Glomerular endothelial cell (primary cell): ENCODE data around the gene CDH19. TPM values are rescaled to one million over a fixed set of nuclear protein-coding genes. Genes with fewer than 3 reads are reported as not detected.
A peak's percentile ranks its signal among the peaks of the same experiment; 100 is the strongest.
"Not testable (repeated sequence)": the region's sequence is repeated elsewhere in the genome, so short reads cannot be mapped to it uniquely, and the experiment has no call there.

ENCODE experiments used
- DNase-seq: peaks from one replicate; pipeline ENCODE4 v3.0.0-alpha.2; 2011; ENCODE audit warnings: low read depth, low spot score; ENCODE audit errors: extremely low read depth
- total RNA-seq: library from RNA; depleted of rRNA; stranded (reverse); fragments of >200 nt; gene quantifications from 2 replicates; pipeline ENCODE4 v1.2.3, GENCODE V29; 2015

Gene CDH19
- total RNA-seq, 1 donor from 2014 or later = 0.06 TPM

DNA sequence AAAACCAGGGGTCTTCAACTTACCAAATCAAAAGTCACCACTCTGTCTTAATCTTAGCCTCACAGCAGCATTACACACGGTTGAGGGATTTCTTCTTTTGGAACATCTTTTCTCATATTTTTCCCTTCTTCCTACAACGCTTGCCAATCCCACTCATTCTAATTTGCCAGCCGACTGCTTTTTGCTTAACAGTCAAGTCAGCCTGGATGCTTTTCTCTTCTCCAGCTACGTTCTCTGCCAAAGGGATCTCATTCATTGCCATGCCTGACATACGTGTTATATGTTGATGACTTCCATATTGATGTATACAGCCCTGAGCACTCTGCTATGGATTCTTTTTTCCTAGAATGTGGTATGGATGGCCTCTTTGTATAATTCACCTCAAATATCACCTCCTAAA is 37.3 kb downstream of the CDH19 start:
- no peak for DNase-seq

DNA sequence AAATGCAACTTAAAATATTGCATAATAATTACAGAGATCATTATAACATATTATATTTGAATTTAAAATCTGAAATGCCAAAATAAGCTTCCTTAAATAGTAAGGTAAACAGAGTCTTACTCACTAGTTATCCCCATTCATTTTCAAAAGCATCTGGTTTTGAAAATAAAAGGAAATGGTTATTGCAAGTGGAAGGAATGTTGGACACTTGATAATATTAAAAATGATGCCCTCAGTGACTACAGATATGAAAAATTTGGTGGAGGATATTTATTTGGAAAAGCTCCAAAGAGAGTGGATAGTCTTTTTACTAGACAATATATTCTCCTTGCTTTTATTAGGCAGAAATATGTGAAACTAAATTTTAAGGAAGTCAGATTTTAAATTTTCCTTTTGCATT is 39.7 kb downstream of the CDH19 start:
- peak; percentile 9 for DNase-seq

DNA sequence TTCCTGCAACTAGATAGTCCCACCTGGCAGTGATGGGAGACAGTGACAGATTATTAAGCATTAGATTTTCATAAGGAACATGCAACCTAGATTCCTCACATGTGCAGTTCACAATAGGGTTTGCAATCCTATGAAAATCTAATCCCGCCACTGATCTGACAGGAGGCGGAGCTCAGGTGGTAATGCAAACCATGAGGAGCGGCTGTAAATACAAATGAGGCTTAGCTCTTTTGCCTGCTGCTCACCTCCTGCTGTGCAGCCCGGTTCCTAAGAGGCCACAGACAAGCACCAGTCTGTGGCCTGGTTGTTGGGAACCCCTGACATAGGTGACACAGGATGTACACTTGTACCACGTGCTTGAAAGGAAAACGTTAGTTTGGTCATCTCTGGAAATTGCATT is 41.6 kb downstream of the CDH19 start:
- DNase-seq = no peak

DNA sequence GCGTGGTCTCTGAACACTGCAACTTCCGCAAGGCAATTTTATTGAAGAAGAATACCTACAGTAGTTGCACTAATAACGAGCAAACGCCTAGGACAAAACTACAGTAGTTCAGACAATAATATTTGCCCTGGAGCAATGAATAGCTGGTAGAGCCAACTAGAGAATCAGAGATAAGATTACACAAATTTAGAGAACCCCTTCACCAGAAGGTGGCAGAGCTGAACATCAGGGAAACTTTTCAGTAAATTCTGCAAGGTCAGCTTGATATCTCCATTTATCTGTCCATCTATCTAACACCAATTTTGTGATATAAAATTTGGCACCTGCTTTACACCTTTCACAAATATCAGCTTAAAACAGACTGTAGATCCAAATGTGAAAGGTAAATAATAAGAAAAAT is 43.8 kb downstream of the CDH19 start:
- peak; percentile 25 for DNase-seq

DNA sequence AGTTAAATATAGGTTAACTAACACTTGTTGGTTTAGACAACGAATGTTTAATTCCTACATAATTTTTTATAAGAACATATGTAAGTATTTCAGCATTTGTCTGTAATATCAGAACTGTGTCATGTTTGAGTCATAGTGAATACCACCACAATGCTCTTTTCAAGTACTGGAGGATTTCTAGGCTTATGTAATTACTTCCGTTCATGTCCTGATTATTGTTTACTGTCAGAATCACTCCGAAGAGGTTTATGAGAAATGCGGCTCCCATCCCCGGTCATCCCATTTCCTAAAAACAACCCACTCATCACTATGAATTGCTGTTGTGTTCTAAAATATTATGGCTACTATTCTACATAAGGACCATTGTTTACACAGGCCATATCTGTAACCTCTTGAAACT is 45.1 kb downstream of the CDH19 start:
- DNase-seq = no peak

DNA sequence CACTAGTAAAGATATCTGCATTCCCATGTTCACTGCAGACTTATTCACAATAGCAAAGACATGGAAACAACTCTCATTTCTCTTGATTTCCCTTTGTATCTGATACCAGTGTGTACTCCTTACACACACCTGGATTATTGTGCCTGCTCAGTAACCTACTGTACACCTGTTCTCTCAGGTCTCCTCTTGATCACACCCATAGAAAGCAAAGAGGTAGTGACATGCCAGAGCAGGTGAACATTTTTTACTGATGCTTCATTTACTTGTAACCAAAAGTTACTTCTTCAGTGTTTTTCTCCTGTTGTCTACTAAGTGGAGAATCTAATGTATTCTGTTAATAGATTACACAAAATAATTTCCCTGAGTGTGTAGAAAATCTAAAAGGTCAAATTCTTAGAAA is 46.8 kb downstream of the CDH19 start:
- no peak for DNase-seq

DNA sequence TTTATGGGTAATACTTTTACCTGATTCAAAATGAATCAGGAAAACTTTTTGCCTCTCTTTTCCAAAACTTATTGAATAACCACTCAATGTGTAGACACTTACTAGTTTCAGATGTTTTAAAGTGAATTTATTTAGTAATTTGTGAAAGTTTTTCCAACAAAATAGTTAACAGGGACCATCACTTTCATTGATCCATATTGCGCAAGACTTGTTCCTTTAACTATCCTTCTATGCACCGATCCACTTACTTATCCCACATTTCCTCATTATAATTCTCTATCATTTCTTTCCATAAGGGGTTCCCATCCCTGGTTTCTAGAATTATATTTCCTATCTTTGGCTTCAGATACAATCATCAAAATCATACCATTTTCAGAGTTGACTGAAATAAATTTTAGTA is 48.3 kb downstream of the CDH19 start:
- DNase-seq = no peak

DNA sequence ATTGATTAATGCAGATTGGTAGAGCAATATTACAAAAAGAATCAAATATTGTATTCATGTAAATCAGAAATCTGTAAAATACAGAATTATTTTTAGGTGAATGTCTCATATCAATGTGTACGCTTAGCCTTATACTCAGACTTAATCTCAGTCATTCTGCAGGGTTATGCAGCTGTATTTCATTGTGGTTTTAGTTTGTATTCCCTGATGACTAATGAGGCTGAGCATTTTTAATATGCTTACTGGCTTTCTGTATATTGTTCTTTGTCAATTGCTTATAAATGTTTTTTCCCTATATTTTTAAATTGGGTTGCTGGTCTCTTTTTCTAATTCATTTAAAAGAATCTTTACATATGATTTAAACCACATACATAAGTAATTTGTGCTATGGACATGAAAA is 50.1 kb downstream of the CDH19 start:
- DNase-seq = no peak

DNA sequence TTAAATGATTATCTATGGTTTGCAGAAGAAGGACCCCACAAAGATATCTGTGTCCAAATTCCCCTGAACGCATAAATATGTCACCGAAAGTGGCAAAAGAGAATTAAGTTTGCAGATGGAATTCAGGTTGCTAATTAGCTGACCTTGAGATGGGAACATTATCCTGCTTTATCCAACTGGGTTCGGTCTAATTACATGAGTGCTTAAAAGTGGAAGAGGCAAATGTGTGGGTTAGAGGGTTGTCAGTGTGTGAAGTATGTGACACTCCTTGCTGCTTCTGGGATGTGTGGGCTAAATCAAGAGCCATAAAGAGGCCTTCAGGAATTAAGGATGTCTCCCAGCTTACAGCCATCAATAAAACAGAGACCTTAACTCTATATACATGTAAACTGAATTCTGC is 53.5 kb downstream of the CDH19 start:
- no peak for DNase-seq

DNA sequence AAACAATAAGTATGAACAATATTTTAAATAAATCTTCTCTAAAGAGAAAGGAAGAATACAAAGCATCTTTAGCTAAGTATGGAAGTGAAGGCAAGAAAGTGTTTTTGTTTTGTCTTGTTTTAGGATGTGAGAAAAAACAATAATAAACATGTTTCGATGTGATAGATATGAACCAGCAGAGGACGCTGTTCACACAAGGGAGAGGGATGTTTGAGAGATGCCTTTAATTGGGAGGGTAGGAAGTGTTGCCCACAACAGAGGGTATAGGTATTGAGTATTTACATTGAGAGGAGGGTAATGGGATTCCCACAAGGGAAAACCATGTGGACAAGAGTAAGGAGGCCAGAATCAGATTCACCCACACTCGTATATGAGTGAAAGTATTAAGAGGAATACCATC is 55.1 kb downstream of the CDH19 start:
- DNase-seq = no peak

DNA sequence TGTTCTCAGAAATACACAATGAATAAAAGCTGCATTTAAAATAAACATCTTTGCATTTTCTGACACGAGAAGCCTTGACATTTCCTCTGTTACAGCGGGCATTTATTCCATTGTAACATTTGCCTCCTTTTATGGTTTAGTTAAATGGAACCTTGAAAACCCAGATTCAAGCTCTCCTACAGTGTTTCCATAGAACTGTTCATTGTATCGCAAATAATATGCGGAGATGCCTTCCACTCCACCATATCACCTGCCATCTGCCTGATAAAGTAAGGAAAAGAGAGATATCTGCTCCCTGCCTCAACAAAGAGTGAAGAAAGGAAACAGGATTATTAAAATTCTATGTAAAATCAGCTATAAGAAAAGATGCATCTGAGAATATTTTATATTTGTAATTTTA is 69.8 kb downstream of the CDH19 start:
- DNase-seq = no peak

DNA sequence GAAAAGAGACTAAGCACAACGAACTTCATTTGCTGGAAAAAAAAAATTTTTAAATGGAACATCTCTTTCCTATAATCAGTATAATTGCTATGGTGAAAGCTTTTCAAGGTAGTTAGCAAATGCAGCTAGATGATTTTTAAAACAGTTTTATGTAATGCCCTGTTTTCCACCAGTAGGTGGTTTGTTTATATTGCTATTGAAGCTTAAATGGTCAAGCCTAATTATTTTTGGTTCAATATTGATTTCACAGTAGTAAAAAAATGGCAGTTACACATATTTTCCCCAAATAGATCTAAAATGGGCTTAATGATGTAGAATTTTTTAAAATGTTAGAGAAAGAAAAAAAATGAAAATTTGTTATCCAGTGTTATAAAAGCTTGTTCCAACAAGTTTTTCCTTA is 70.2 kb downstream of the CDH19 start:
- DNase-seq = no peak

DNA sequence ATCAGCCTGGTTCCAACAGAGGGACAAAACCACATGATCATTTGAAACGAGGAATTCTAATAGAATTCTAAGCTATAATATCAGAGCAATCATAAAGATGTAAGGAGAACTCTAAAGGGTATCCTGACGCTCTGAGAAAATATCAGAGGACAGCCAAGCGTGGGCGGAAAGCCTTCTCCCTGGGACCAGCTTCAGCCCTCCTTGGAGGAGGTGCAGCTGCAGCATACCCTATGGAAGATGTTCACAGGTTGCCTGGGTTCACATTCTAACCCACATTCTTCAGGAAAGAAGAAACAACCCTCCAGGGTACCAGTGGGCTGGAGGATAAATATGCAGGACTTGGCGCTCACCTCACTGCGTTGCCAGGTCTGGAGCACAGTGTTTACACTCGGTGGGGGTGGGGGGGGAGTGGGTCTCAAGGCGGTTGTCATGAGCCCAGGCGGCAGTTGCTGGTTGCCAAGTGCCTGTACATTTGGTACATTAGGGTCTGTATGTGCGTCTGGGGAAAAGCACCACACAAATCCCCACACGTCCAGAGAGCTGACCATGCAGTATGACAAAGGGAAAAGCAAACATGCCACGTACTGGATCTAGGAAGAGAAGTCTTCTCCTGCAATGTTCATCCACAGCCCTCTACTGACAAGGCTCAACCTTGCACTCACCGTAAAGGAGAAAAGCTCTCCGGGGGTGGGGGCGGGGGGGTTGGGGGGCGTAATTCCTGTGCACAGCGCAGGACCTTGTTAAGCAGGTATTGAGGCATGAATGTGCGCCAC is 80.5 kb downstream of the CDH19 start:
- DNase-seq = no peak

DNA sequence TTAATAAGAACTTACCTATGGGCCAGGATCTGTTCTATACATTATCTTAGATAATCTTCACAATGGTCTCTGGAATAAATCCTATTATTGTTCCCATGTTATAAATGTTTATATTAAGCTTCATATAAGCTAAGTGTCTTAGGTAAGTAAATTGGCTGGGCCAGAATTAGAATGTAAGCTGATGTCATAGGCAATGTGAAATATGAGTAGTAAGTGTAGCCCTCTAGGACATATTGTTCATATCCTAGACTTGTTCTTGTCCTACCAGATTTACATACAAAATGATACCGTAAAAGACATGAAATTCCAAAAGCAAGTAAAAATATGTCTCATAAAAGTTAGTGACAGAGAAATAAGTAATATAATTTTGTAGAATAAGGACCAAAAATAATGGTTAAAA is 89.9 kb downstream of the CDH19 start:
- DNase-seq = no peak

DNA sequence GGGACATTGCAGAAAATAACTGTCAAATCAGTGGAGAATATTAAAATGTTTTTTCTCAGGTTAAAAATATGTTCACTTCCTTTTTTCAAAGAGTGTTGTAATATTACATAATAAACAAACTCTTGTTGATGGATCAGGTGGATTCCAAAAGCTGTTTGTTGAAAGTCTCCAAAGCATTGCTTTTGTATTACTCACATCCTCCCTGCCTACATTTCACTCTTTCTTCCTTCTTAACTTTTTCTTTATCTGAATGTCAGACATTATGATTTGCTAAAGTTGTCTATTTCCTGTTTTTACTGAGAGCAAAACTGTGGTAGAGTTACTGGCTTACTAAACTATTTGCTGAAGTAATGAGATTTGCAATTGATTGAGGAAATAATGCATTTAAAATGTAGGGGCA is 92.1 kb downstream of the CDH19 start:
- DNase-seq = peak; percentile 50

DNA sequence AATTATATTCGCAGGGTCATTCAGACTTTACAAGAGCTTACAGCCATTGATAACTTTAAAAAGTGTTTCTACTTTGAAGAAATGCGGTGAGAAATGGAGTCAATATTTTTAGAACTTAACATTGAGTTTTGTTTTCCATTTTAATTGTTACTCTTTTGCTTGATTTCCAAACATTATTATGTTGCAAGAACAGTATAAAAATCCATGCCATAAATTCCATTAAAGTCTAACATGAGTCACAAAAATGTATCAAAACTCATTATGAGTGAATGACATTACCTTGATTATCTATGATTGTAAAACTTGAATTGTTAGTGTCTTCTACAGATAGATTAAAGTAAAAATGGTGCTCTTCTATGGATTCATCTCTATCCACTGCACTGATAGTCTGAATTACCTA is 92.6 kb downstream of the CDH19 start:
- DNase-seq = no peak

DNA sequence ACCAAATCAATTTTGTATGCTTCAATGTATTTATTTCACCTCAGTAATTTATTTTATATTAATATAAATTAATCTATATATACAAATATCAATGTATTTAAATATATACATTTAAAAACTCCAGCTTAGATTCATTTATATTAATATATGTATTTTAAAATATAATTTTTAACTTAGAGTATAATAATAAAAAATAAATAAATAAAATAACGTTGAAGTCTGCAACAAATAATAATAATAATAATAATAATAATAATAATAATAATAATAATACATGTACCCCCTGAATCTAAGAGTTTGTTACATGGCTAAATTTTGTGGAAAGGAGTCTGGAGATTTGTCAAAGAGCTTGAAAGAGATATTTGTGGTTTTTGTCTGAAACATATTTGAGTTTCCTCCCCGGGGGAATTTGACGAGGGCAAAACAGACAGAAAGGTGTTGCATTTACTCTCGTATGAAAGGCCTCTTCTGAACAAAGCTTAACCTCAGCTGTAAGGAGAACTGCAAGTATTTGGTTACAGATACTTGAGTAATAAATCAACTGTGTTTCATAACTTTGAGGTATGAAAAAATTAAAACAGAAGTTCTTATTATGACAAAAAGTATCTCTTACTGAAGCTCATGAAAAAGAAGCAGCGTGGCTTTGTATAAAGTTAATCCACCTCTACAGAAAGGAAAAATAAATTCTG is 93.4 kb downstream of the CDH19 start:
- no peak for DNase-seq

DNA sequence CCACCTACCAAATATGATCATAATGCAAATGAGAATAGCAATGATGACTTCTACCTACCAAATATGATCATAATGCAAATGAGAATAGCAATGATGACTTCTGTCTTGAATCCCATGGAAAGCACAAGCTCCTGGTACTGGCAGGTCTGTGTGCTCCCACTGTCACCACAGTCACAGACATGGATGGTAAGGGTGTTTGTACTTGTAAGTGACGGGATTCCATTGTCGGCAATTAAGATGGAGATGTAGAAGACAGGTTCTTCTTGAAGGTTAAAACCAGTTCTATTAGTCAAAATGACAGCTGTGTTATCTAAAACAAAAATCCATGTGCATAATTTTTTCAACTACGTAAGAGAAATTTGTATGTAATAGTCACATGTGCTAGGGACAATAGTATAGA is 95.0 kb downstream of the CDH19 start:
- no peak for DNase-seq

DNA sequence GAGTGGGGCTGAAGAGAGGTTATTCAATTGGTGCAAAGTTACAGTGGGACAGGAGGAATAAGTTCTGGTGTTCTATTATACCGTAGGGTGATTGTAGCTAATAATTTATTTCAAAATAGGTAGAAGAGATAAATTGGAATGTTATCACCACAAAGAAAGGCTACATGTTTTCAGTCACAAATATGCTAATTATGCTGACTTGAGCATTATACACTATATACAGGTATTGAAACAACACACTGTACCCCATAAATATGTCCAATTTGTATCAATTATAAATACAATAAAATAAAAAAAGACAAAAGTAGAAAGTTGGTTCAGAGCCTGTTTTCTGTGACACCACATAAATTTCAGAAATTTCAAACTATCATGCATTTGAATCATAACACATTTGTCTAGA is 97.7 kb downstream of the CDH19 start:
- DNase-seq = no peak

DNA sequence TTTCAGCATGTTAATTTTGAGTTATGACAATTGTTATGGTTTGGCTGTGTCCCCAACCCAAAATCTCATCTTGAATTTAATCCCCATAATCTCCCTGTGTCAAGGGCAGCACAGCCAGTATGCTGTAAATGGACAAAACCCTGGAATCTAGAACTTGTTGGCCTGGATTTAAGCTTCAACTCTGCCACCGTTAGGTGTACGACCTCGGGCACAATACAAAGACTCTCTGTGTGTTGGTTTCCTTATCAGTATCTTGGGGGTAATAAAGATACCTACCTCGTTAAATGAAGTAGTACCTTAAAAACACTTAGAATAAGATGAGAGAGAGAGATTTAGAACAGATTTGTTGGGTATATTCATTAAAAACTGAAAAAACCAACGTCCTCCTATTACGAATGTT is 106.5 kb downstream of the CDH19 start:
- DNase-seq = no peak

DNA sequence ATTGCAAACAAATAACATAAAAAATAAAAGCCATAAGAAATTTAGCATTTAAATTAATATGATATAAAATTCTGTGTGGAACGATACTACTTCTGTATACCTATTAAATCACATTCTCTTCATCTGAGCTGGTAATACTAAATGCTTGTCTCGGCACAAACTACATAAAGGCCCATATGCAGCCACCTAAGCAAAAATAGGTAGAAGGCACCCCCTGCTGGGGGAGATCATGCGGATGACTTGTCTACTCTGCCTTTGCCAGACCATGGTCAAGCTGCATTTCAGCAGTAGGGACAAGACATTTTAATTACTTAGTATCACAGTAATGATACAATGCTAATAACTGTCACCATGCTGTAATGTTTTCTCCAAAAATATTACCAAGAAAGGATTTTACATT is 108.0 kb downstream of the CDH19 start:
- DNase-seq = peak; percentile 31

DNA sequence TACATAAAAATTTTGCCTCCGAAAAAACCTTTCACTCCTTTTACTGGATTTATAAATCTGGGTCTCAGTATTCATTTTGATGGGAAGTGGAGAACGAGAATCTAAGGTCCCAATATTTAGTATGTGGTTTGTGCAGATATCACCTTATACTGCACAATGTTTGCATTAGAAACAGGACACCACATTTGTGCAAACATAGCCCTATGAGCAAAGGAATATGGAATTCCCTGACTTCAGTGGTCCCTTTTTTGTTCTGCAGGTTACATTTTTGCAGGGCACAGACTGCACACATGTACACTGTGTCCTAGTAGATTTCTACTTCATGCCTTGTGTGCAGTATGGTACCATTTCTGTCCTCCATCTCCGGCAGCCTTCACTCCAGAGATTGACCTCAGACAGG is 130.0 kb downstream of the CDH19 start:
- DNase-seq = no peak

DNA sequence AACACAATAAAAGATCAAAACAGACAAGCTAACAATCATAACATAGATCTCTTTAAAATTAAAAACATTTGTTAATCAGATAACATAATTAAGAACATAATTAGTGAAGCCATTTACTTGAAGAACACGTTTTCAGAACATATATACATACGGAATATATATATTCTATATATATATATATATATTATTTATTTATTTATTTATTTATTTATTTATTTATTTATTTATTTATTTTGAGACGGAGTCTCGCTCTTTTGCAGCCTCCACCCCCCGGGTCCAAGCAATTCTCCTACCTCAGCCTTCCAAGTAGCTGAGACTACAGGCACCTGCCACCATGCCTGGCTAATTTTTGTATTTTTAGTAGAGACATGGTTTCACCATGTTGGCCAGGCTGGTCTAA is 137.7 kb downstream of the CDH19 start:
- not testable (repeated sequence) for DNase-seq
